ENCODE results near the gene CPNE1. TPM values are rescaled to one million over a fixed set of nuclear protein-coding genes. Genes with fewer than 3 reads are reported as not detected.

The CPNE1 gene
- total and polyA plus RNA-seq, 2 of the 8 experiments (the other 6 are each of a cell fraction or from before 2014, with no cell fraction given): 294 to 346 TPM

DNA sequence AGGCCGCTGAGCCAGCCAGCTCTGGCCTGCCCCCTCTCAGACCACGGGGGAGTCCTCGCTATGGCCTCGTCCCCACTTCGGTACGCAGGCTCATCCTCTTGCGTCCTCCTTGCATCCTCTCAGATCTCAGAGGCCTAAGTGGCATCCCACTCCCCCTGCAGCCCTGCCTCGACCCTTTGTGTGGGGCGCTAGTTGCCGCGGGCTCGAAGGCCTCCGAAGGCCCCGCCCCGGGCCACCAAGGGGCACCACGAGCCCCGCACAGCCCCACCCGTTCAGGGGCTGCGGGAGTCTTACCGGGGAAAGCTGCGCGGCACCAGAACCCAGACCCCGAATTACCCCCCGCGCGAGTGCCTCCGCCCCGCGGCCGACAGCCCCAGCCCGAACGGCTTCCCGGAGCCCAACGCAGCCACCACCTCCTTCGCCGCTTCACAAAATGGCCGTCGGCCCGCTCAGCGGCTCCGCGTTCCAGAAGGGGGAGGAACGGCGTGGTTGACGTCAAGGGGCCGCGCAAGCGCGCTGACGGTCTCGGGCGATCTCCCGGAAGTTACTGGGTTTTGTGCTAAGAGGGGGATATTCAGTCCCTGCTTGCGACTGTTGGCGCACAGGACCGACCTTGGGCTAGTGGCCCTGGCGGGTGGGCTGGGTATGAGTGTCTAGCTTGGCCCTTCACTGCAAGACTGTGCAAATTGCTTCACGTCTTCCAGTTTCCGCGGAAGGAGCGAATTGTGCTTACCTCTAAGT is at the start of gene CPNE1, which contains the start of gene RBM12 (continued):
- TF ChIP-seq CHD1 (IDR thresholded peaks at IDR 0.05; ENCODE audit: low read depth, low read length): no peak
- TF ChIP-seq, protein P1, sequence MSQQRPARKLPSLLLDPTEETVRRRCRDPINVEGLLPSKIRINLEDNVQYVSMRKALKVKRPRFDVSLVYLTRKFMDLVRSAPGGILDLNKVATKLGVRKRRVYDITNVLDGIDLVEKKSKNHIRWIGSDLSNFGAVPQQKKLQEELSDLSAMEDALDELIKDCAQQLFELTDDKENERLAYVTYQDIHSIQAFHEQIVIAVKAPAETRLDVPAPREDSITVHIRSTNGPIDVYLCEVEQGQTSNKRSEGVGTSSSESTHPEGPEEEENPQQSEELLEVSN (IDR thresholded peaks at IDR 0.05): peak; percentile 77
- peak; percentile 98 for TF ChIP-seq YY1 (IDR thresholded peaks at IDR 0.05; ENCODE audit: low read depth, low read length)
- no peak for TF ChIP-seq SP4 (IDR thresholded peaks at IDR 0.05; ENCODE audit: low read length)
- TF ChIP-seq RFX5 (IDR thresholded peaks at IDR 0.05; ENCODE audit: borderline replicate concordance, low read depth, low read length): no peak
- TF ChIP-seq CBX5 (IDR thresholded peaks at IDR 0.05; ENCODE audit: low read depth, low read length): no peak
- peak; percentile 86 for TF ChIP-seq CREB1 (IDR thresholded peaks at IDR 0.05)
- TF ChIP-seq SIX5 (IDR thresholded peaks at IDR 0.05; ENCODE audit: low read depth, low read length): no peak
- TF ChIP-seq ATF3 (IDR thresholded peaks at IDR 0.05; ENCODE audit: insufficient read depth, low read depth, low read length): no peak
- no peak for TF ChIP-seq NANOG (IDR thresholded peaks at IDR 0.05; ENCODE audit: insufficient read depth, low read depth, low read length, poor library complexity, severe bottlenecking)
- TF ChIP-seq CEBPB (IDR thresholded peaks at IDR 0.05; ENCODE audit: low read depth, low read length): peak; percentile 3; the same call in 1 of the 2 replicates
- peak; percentile 99 for TF ChIP-seq TAF1 (IDR thresholded peaks at IDR 0.05; ENCODE audit: low read depth, low read length)
- TF ChIP-seq GABPA (IDR thresholded peaks at IDR 0.05; ENCODE audit: borderline replicate concordance, insufficient read depth, low read length): no peak
- TF ChIP-seq HDAC2 (IDR thresholded peaks at IDR 0.05; ENCODE audit: borderline replicate concordance in 1 of 2, low read depth in 2 of 2, low read length in 2 of 2): no peak
- TF ChIP-seq GTF2F1 (IDR thresholded peaks at IDR 0.05; ENCODE audit: borderline replicate concordance, low read depth, low read length): peak; percentile 63; the same call in 1 of the 2 replicates
- no peak for TF ChIP-seq RAD21 (IDR thresholded peaks at IDR 0.05 in 1 of 2, conservative IDR thresholded peaks at IDR 0.05 in 1 of 2; ENCODE audit: low read depth in 2 of 2, low read length in 2 of 2)
- no peak for TF ChIP-seq SP2 (IDR thresholded peaks at IDR 0.05; ENCODE audit: low read length)
- peak; percentile 98 for TF ChIP-seq PHF8 (conservative IDR thresholded peaks at IDR 0.05; ENCODE audit: low read depth, low read length)
